ENCODE measurements around the gene PCBD1.

The PCBD1 gene

DNA sequence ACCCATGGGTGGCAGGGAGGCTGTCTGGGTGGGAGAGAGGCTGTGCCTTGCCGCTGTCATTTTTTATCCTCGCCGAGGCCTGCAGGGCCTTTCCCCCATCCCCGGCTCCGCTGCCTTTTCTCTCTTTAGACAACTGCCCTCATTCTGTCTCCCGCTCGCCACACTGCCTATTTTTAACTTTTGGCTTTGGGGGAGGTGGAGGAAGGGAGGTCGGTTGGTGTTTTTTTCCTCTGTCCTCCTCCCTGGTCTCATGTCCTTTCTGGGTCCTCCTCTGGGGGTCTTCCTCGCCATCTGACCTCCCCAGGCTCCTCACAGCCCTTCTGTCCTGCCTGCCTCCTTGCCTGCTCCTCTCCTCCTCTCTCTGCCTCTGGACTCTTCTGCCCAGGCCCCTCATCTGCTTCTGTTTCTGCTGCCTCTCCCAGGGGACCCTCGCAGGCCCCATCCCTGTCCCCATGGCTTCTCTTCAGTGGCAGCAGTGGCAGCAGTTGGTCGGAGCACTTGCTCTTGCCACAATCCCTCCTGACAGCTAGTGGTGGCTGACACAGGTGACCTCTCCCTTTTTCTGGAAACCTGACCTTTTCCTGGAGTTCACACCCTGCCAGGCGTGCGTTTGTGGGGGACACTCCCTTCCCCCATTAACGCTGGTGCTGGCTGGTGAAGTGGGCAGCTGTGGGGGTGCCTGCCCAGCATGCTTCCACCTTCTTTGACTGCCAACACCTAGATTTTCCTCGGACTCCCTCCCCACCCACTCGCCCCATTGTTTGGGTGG, 19.5 kb upstream of the PCBD1 start:
- Histone ChIP-seq H3K36me3 (no peaks in the 10 kb centered on the region), H3K27ac (peak overlapping the region; percentile 11; the same call in 1 of the 2 replicates), H3K4me3 (ENCODE audit: low read depth, low read length) (no peak overlapping the region), H3K27me3 (ENCODE audit: insufficient read depth, low read depth, severe bottlenecking) (no peaks in the 10 kb centered on the region), H3K9me3 (ENCODE audit: severe bottlenecking) (no peaks in the 10 kb centered on the region)
- DNase-seq, result no peak
- TF ChIP-seq, protein P1, sequence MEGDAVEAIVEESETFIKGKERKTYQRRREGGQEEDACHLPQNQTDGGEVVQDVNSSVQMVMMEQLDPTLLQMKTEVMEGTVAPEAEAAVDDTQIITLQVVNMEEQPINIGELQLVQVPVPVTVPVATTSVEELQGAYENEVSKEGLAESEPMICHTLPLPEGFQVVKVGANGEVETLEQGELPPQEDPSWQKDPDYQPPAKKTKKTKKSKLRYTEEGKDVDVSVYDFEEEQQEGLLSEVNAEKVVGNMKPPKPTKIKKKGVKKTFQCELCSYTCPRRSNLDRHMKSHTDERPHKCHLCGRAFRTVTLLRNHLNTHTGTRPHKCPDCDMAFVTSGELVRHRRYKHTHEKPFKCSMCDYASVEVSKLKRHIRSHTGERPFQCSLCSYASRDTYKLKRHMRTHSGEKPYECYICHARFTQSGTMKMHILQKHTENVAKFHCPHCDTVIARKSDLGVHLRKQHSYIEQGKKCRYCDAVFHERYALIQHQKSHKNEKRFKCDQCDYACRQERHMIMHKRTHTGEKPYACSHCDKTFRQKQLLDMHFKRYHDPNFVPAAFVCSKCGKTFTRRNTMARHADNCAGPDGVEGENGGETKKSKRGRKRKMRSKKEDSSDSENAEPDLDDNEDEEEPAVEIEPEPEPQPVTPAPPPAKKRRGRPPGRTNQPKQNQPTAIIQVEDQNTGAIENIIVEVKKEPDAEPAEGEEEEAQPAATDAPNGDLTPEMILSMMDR (IDR thresholded peaks at IDR 0.05; ENCODE audit: low read depth, low read length), result no peak

DNA sequence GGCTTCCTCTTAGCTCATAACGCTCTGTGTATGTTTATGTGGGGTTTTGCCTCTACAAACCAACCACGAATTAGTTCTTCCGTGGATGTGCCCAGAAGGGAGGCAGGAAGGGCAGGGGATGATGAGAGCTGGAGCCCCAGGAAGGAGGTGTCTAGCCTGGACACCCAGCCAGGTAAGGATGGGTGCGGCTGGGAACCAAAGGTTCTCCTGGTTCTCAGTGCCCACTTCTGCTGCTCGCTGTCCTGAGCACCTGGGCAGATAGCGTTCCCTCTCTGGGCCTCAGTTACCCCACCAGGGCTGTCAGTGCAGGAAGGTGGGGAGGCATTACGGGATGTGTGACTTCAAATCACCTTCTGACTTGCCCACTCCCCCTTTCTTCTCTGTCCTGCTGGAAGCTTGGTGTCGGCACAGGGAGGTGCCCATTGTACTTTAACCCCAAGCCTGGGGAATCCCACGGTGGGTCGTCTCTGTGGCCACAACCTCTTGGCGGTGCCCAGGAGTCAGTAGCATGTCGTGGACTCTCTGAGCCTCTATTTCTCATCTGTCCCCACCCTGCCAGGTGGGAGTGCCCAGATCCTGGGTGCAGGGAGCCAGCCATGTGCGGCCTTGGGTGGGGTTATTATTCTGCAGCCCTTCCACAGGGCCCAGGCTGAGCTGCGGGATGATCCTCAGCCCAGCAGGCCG, 18.7 kb upstream of the PCBD1 start:
- Histone ChIP-seq H3K27ac (no peak overlapping the region), H3K36me3 (no peaks in the 10 kb centered on the region), H3K27me3 (ENCODE audit: insufficient read depth, low read depth, severe bottlenecking) (no peaks in the 10 kb centered on the region), H3K4me3 (ENCODE audit: low read depth, low read length) (no peak overlapping the region), H3K9me3 (ENCODE audit: severe bottlenecking) (no peaks in the 10 kb centered on the region)
- DNase-seq, result no peak
- TF ChIP-seq, protein P1 (IDR thresholded peaks at IDR 0.05; ENCODE audit: low read depth, low read length), result no peak

DNA sequence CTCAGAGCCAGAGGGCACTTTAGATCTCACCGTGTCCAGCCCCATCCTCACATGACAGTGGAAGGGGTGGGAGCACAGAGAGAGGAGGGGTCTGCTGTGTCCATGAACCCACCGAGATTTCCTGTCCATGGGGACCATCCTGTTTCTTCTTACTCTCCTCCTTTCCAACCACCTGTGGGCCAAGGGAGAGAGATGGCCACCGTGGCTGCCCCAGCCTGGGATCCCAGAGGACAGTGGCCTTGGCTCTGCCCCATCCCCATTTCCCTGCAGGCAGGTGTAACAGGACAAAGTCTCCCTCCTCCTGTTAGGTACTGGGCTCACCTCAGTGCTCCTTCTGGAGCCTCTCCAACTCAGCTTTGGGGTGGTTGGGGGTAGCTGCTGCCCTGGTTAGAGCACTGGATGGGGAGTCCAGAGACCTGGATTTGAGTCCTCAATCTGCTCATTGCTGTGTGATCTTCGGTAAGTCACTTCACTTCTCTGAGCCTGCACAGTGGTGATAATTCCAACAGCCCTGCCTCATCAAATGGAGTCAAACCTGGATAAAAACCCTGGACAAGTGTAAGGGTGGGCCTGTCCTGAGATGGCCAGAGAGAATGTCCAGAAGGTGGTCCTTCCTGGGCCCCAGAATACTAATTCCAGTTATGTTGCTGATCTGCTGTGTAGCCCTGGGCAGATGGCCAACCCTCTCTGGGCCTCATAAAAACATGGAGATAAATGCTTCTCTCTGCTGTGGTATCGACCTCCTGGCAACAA, 17.8 kb upstream of the PCBD1 start:
- Histone ChIP-seq H3K4me3 (ENCODE audit: low read depth, low read length) (no peak overlapping the region), H3K27ac (no peak overlapping the region; the same call in 1 of the 2 replicates), H3K9me3 (ENCODE audit: severe bottlenecking) (no peaks in the 10 kb centered on the region), H3K27me3 (ENCODE audit: insufficient read depth, low read depth, severe bottlenecking) (no peaks in the 10 kb centered on the region), H3K36me3 (no peaks in the 10 kb centered on the region)
- TF ChIP-seq, protein P1 (IDR thresholded peaks at IDR 0.05; ENCODE audit: low read depth, low read length), result no peak
- no peak for DNase-seq

DNA sequence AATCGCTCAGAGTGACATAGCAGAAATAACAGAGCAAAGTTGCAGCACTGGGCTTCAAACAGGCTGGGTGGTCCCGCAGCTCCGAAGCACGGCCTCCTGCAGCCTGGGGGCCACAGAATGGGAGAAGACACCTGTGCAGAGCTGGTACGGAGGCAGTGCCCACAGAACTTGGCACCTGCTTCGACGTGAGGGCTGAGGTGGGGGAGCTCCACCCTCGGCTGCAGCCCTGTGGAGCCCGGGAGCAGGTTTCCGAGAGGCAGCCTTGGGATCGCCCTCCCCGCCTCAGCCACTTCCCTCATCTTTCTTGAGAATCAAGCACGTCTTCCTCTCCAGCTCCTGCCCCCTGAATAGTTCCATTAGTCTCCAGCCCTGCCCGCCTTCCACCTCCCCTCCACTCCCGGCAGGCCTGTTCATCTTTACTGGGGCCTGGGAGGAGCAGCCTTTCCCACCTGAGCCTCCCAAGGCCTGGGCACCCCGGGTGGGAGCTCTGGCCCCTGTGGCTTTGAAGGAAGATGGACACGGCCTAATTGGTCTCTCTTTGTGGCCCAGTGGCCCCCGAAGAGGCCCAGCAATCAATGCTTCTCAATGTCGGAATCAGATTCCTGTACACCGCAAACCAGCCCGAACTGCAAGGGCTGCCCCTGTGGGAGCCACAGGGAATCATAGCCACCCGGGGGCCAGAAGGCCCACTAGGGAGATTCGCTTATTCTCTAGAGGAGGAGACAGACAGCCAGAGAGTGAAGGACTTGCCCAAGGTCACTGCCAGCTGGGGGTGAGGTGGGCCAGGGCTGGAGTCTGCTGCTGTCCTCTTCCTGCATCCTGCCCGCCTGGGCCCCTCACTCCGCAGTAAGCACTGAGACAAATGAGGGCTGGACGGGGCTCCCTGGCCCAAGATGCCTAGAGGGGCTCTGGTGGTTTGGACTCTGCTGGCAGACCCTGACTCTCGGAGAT, 17.0 kb upstream of the PCBD1 start:
- DNase-seq, result no peak
- Histone ChIP-seq H3K27ac (peak overlapping the region; percentile 38), H3K9me3 (ENCODE audit: severe bottlenecking) (no peaks in the 10 kb centered on the region), H3K36me3 (no peaks in the 10 kb centered on the region), H3K27me3 (ENCODE audit: insufficient read depth, low read depth, severe bottlenecking) (no peaks in the 10 kb centered on the region), H3K4me3 (ENCODE audit: low read depth, low read length) (no peak overlapping the region)
- TF ChIP-seq, protein P1 (IDR thresholded peaks at IDR 0.05; ENCODE audit: low read depth, low read length), result no peak

DNA sequence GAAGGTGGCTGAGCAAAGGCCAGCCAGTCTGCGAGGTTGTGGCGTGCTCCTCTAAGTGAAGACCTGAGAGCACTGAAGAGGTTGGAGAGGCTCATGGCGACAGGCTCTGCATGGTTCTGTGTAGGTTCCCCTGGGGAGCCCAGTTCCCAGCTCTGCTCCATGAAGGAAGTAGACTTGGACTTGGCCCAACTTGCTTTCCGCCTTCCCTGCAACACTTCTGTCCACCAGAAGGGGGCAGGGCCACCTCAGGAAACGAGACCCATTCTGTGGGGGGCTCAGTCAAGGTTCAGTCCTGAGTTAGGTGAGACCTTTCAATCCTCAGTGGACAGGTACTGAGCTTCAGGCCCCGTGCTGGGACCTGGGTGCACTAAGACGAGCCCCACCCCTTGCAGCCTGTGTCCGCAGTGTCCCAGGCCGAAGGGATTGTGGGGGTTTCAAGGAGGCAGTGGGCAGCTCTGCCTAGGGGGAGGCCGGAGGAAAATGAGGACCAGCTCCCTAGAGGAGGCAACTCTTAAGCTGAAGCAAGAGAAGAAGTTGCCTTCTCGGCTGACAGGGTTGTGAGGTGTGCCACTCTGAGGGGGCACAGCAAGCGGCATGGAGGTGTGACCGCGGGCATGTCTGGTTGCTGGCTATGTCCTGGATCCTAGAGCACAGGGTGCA, 15.0 kb upstream of the PCBD1 start:
- Histone ChIP-seq H3K9me3 (ENCODE audit: severe bottlenecking) (no peaks in the 10 kb centered on the region), H3K4me3 (ENCODE audit: low read depth, low read length) (no peak overlapping the region), H3K27ac (peak overlapping the region; percentile 36; the same call in 1 of the 2 replicates), H3K36me3 (no peaks in the 10 kb centered on the region), H3K27me3 (ENCODE audit: insufficient read depth, low read depth, severe bottlenecking) (no peaks in the 10 kb centered on the region)
- DNase-seq, result peak; percentile 78
- TF ChIP-seq, protein P1 (IDR thresholded peaks at IDR 0.05; ENCODE audit: low read depth, low read length), result peak; percentile 92

All from WERI-Rb-1 (cell line).